T-helper 2 cell treated with Interferon-gamma antibody and Interleukin-4, amounts not matched to agents 5 μg/mL and 100 μg/mL, for 36 hours (primary cell): Measurements from ENCODE around the gene IQSEC2.

Experiments
- DNase-seq: peaks from one replicate; pipeline ENCODE4 v3.0.0; 2021; ENCODE audit warnings: low spot score
- H3K27ac Mint-ChIP-seq: one replicate; pipeline ENCODE4 v1.8.0; 2021; ENCODE audit warnings: mild to moderate bottlenecking, mixed read lengths
- H3K27me3 Mint-ChIP-seq: one replicate; pipeline ENCODE4 v1.8.0; 2021; ENCODE audit warnings: low read depth, mixed read lengths
- H3K36me3 Mint-ChIP-seq: one replicate; pipeline ENCODE4 v1.8.0; 2021; ENCODE audit warnings: low read depth, mixed read lengths
- H3K4me1 Mint-ChIP-seq: one replicate; pipeline ENCODE4 v1.8.0; 2021; ENCODE audit warnings: low read depth, mixed read lengths
- H3K4me3 Mint-ChIP-seq: one replicate; pipeline ENCODE4 v1.8.0; 2022; ENCODE audit warnings: mild to moderate bottlenecking, moderate library complexity, mixed read lengths
- H3K9me3 Mint-ChIP-seq: one replicate; pipeline ENCODE4 v1.8.0; 2021; ENCODE audit warnings: mixed read lengths

IQSEC2 gene

DNA sequence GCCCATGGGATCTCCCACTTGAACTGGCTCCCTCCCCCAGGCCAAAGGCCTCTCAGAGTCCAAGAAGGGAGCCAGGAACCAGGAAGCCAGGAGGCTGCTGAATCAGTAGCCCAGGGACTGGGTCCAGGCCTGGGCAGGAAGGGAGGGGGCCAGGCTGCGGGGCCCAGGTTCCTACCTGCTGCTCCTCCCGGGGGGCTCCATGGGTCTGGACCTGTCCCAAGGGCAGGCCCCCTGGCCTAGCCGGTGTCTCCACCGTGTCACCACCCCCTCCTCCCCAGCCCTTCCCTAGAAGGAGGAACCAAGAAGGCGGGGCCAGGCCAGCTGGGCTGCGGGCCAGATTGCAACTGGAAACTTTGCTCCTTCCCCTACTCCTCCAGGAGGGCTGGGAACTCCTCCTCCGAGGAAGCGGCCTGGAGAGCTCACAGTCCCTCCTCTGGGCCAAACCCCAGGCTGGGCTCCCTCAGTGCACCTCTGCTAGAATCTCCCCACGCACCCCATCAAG lies at the start of gene IQSEC2:
Gene IQSEC2 (minus strand): TSS at position 264 of the 502 bp plus-strand sequence.
- no peak for DNase-seq
- Mint-ChIP-seq H3K27me3 (no peaks in the 10 kb centered on the region), H3K36me3 (no peaks in the 10 kb centered on the region), H3K4me1 (peaks cover 8% of the 10 kb centered on the region), H3K4me3 (no peak within 1 kb of the TSS), H3K27ac (no peak within 1 kb of the TSS), H3K9me3 (no peaks in the 10 kb centered on the region)

DNA sequence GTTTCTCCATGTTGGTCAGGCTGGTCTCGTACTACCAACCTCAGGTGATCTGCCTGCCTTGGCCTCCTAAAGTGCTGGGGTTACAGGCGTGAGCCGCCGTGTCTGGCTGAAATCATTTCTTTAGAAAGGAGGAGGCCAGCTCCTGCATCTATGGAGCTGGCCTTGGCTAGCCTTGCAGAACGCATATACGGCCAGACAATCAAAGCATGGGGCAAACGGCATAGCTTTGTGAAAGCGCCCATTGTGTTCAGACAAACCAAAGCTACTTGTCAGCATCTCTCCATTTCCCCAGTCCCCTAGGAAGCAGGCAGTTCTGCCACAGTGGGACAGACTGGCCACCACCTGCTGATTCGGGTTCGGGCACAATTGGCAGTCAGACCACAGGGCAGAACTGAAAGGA lies 48.9 kb upstream of the IQSEC2 start:
- no peaks in the 10 kb centered on the region for H3K4me1 Mint-ChIP-seq
- no peak for DNase-seq
- no peak overlapping the region for H3K4me3 Mint-ChIP-seq
- no peak overlapping the region for H3K27ac Mint-ChIP-seq
- no peaks in the 10 kb centered on the region for H3K36me3 Mint-ChIP-seq
- no peaks in the 10 kb centered on the region for H3K9me3 Mint-ChIP-seq
- H3K27me3 Mint-ChIP-seq = peaks cover 24% of the 10 kb centered on the region

GRCh38 chrX:53324803-53325202 lies 43.4 kb upstream of the IQSEC2 start:
- Mint-ChIP-seq H3K4me3 (no peak overlapping the region), H3K27ac (no peak overlapping the region), H3K4me1 (peaks cover 6% of the 10 kb centered on the region), H3K36me3 (no peaks in the 10 kb centered on the region), H3K9me3 (no peaks in the 10 kb centered on the region), H3K27me3 (peaks cover 58% of the 10 kb centered on the region)
- DNase-seq = no peak

GRCh38 chrX:53324085-53324484 lies 42.7 kb upstream of the IQSEC2 start:
- Mint-ChIP-seq H3K36me3 (no peaks in the 10 kb centered on the region), H3K4me3 (no peak overlapping the region), H3K4me1 (peaks cover 6% of the 10 kb centered on the region), H3K27ac (no peak overlapping the region), H3K9me3 (no peaks in the 10 kb centered on the region), H3K27me3 (peaks cover 65% of the 10 kb centered on the region)
- no peak for DNase-seq

DNA sequence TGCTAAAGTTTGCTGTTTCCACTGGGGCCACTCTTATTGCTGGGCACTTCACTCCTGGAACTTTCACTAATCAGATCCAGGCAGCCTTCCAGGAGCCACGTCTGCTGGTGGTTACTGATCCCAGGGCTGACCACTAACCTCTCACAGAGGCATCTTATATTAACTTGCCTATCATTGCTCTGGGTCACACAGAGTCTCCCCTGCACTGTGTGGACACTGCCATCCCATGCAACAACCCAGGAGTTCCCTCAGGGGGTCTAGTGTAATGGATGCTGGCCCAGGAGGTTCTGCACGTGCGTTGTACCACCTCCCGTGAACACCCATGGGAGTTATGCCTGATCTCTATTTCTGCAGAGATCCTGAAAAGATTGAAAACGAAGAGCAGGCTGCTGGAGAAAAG lies 41.8 kb upstream of the IQSEC2 start:
- Mint-ChIP-seq H3K9me3 (no peaks in the 10 kb centered on the region), H3K4me1 (peaks cover 6% of the 10 kb centered on the region), H3K27me3 (peaks cover 73% of the 10 kb centered on the region), H3K27ac (no peak overlapping the region), H3K4me3 (no peak overlapping the region), H3K36me3 (no peaks in the 10 kb centered on the region)
- no peak for DNase-seq

- DNase-seq = no peak
- H3K9me3 Mint-ChIP-seq = no peaks in the 10 kb centered on the region
- H3K27ac Mint-ChIP-seq = no peak overlapping the region
- peak overlapping the region; percentile 65 for H3K4me3 Mint-ChIP-seq
- no peaks in the 10 kb centered on the region for H3K36me3 Mint-ChIP-seq
- peaks cover 6% of the 10 kb centered on the region for H3K4me1 Mint-ChIP-seq
- peaks cover 73% of the 10 kb centered on the region for H3K27me3 Mint-ChIP-seq
These were observed 40.6 kb upstream of the IQSEC2 start for GRCh38 chrX:53321943-53322497.

GRCh38 chrX:53321230-53321942 lies 40.0 kb upstream of the IQSEC2 start:
- peaks cover 72% of the 10 kb centered on the region for H3K27me3 Mint-ChIP-seq
- no peaks in the 10 kb centered on the region for H3K9me3 Mint-ChIP-seq
- H3K36me3 Mint-ChIP-seq = no peaks in the 10 kb centered on the region
- DNase-seq = no peak
- peaks cover 6% of the 10 kb centered on the region for H3K4me1 Mint-ChIP-seq
- H3K27ac Mint-ChIP-seq = no peak overlapping the region
- H3K4me3 Mint-ChIP-seq = peak overlapping the region; percentile 65

GRCh38 chrX:53320543-53321229 lies 39.3 kb upstream of the IQSEC2 start:
- Mint-ChIP-seq H3K4me3 (peak overlapping the region; percentile 26), H3K4me1 (peaks cover 6% of the 10 kb centered on the region), H3K27me3 (peaks cover 65% of the 10 kb centered on the region), H3K36me3 (no peaks in the 10 kb centered on the region), H3K9me3 (no peaks in the 10 kb centered on the region), H3K27ac (no peak overlapping the region)
- no peak for DNase-seq

DNA sequence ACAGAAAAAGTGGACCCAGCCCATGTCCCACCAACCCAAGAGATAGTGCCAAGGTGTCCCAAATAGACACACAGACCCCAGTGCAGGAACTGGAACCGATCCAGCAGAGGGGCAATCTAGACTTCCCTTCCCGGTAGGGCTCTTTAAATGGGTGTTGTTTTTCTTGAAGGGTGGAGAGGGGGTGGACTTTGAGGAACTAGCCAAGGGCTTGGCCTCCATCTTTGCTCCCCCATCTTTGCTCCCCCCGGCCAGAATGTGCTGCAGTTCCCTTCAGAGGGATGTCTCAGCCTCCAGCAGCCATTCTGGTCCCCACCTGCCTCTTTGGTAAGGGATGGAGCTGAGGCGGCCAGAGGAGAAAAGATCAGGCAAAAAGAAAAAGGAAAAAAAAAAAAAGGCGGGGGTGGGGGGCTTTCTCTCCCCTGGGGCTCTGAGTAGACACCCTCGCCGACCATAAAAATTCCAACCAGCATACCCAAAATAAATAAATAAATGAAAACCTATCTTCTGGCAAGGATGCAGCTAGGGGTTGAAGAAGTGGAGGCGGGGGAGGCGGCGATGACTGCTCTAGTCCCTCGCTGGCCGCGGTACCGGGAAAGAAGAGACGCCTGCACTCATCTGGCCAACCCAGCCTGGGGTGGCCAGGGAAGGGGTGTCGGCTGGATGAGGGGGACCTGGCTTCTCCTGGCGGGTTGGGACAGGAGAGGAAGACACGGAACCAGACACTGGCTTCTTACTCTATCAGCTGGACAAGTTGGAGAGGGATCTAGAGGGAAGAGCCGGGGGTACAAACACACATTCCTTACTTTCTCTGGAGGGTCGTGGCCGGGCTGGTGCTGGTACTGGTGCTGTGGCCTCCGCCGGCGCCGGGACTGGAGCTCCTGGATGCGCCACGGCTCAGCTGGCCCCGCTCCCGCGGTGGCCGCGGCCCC lies 38.5 kb upstream of the IQSEC2 start:
- H3K27ac Mint-ChIP-seq = no peak overlapping the region
- no peaks in the 10 kb centered on the region for H3K9me3 Mint-ChIP-seq
- no peak for DNase-seq
- peaks cover 57% of the 10 kb centered on the region for H3K27me3 Mint-ChIP-seq
- no peaks in the 10 kb centered on the region for H3K36me3 Mint-ChIP-seq
- peaks cover 6% of the 10 kb centered on the region for H3K4me1 Mint-ChIP-seq
- H3K4me3 Mint-ChIP-seq = peak overlapping the region; percentile 79

DNA sequence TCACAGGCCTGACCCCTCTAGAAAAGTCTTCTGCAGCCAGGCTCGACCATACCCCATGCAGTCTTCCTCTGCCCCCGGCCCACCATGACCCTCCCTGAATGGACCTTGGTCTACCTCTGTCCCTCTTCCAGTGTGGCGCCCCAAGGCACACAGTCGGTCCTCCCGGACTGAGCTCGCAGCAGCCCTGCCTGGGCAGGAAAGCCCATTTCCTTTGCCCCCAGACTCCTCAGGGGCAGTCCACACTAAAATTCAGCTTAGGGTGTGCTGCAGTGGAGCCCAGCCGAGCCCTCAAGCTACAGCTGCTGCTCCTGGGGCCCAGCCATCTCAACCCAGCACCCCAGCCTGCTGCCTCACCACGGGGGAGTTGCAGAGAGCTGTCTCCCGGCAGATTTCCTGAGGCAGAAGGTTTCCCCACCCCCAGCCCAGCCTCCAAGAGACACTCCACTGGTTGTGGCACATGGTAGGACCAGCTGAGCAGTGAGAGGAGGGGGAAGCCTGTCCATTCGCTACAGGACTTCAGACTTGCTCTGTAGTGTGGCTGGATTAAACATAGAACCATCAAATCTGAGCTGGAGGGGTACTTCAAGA lies 37.5 kb upstream of the IQSEC2 start:
- H3K27ac Mint-ChIP-seq = no peak overlapping the region
- H3K4me1 Mint-ChIP-seq = peaks cover 6% of the 10 kb centered on the region
- H3K27me3 Mint-ChIP-seq = peaks cover 50% of the 10 kb centered on the region
- H3K9me3 Mint-ChIP-seq = no peaks in the 10 kb centered on the region
- H3K4me3 Mint-ChIP-seq = no peak overlapping the region
- H3K36me3 Mint-ChIP-seq = no peaks in the 10 kb centered on the region
- no peak for DNase-seq

GRCh38 chrX:53317365-53318069 lies 36.1 kb upstream of the IQSEC2 start:
- Mint-ChIP-seq H3K4me3 (no peak overlapping the region), H3K27me3 (peaks cover 38% of the 10 kb centered on the region), H3K4me1 (peaks cover 6% of the 10 kb centered on the region), H3K27ac (no peak overlapping the region), H3K9me3 (no peaks in the 10 kb centered on the region), H3K36me3 (no peaks in the 10 kb centered on the region)
- peak; percentile 32 for DNase-seq

DNA sequence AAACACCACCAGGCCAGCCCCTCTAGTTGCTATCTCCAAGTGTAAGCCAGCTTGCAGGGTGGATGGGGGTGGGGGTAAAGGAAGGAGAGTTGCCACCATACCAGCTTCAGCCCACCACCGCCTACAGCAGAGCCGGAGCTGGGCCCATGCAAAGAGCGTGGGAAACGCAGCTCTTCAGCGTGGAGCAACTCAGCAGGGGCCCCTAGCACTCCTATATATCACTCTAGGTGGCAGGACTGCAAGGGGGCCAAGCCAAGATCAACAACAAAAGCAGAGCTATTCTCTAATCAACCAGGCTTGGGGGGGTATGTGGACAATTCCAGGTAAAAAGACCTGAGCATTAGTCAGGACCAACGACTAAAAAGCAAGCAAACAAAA lies 35.5 kb upstream of the IQSEC2 start:
- Mint-ChIP-seq H3K9me3 (no peaks in the 10 kb centered on the region), H3K36me3 (no peaks in the 10 kb centered on the region), H3K27ac (no peak overlapping the region), H3K4me3 (no peak overlapping the region), H3K4me1 (peaks cover 4% of the 10 kb centered on the region), H3K27me3 (peaks cover 31% of the 10 kb centered on the region)
- DNase-seq = no peak
